ENCODE measurements around the gene CRIP2.

- peak; percentile 35; the same call in 1 of the 2 replicates for TF ChIP-seq RFX5 (IDR thresholded peaks at IDR 0.05; ENCODE audit: low read depth, low read length)
- no peak for TF ChIP-seq ZNF44 (CRISPR knock-in tag; IDR thresholded peaks at IDR 0.05)
- no peak for TF ChIP-seq ZFP36 (IDR thresholded peaks at IDR 0.05; ENCODE audit: borderline replicate concordance, low read depth, low read length, partially characterized antibody)
- no peak for TF ChIP-seq SMARCC2 (IDR thresholded peaks at IDR 0.05)
- no peak for TF ChIP-seq USF2 (IDR thresholded peaks at IDR 0.05; ENCODE audit: low read depth, low read length)
- TF ChIP-seq USF2 (CRISPR knock-in tag; IDR thresholded peaks at IDR 0.05; ENCODE audit: borderline replicate concordance), result no peak
- TF ChIP-seq EP300 (IDR thresholded peaks at IDR 0.05; ENCODE audit: low read depth in 2 of 2, low read length in 2 of 2), result peak; percentile 48 to 82; a peak in 3 of 4 replicates
- TF ChIP-seq EP300 (CRISPR knock-in tag; IDR thresholded peaks at IDR 0.05; ENCODE audit: borderline replicate concordance), result no peak; the same call in 1 of the 2 replicates
- TF ChIP-seq CTCF (CRISPR knock-in tag; IDR thresholded peaks at IDR 0.05), result peak; percentile 70
- TF ChIP-seq PRDM15 (CRISPR knock-in tag; IDR thresholded peaks at IDR 0.05), result no peak
- no peak for TF ChIP-seq NFYB (CRISPR knock-in tag; IDR thresholded peaks at IDR 0.05)
- TF ChIP-seq DPF2 (CRISPR knock-in tag; IDR thresholded peaks at IDR 0.05; ENCODE audit: borderline replicate concordance, low read depth), result no peak
- no peak for TF ChIP-seq BRF2 (CRISPR knock-in tag; IDR thresholded peaks at IDR 0.05)
- no peak for TF ChIP-seq ETV6 (CRISPR knock-in tag; conservative IDR thresholded peaks at IDR 0.05)
These were observed 7.4 kb downstream of the CRIP2 start for GRCh38 chr14:105481886-105482457.

All from HepG2 (cell line).